ENCODE data around the gene ADCYAP1R1.

Gene ADCYAP1R1

DNA sequence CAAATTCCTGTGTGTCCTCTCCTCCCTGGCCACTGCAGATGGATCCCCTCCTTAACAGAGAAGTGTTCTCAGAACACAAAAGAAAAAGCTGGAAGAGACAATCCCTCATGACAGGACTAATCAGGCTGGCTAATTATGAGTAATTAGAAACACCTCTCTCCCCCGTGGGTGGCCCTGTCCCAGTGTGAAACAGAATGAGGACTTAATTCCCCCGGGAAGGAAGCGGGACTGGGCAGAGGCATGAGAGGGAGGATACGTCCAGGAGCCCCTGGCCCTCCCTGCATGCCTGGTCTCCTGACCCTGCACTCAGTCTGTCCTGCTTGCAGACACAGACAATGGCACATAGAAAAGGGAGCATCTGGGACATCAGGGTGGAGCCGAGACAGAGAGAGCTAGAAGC lies 7.6 kb upstream of the ADCYAP1R1 start:
- DNase-seq, result no peak

DNA sequence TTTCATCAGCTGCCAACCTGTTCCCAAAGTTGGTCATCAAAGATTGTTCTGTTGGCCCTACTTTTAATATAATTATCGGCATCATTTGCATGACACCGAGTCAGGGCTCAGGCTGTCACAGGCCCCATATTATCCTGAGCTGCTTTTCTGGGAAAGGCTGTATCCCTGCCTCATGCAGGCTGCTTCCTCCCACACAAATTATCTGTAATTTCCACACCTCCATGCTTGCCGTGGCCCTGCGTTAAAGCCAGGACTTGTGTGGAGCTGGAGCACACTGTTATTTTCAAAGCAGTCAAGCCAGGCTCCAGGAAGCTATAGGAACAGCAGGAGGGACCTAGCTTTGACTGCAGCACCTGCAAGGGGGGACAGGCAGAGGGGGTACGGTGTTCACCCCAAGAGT lies 5.4 kb upstream of the ADCYAP1R1 start:
- DNase-seq, result no peak

DNA sequence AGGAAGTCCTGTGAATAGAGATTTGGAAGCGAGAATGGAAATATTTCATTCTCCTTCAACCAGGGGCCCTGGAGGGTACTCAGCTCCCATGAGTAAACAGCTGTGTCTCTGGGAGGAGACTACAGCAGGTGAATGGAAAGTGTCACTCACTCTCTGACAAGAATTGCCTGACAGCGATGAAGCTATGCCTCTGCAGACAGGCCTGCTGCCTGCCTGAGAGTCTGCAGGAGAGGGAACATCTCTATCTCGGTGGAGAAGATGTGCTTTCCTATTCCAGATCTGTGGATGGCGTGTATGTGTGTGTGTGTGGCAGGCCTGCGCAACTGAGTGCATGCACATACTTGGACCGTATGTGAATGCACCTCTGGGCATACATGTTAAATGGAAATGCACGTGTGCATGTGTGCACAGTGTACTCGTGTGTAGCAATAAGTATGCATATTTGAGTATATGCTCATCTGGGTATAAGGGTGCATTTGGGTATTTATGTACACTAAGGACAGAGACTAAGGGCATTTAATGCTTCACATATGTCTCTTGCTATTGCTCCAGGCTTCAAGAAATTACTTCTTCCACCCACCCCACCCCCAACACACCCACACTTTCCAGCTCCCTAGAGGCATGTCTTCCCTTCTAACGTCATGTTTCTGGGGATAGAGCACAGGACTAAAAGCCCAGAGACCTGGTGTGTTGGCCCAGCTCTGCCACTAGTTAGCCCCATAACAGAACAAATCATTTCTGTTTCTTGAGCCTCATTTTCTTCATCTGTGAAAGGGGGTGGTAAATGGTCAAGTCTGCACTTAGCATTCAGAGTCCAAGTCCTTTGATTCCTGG lies 4.6 kb upstream of the ADCYAP1R1 start:
- no peak for DNase-seq

DNA sequence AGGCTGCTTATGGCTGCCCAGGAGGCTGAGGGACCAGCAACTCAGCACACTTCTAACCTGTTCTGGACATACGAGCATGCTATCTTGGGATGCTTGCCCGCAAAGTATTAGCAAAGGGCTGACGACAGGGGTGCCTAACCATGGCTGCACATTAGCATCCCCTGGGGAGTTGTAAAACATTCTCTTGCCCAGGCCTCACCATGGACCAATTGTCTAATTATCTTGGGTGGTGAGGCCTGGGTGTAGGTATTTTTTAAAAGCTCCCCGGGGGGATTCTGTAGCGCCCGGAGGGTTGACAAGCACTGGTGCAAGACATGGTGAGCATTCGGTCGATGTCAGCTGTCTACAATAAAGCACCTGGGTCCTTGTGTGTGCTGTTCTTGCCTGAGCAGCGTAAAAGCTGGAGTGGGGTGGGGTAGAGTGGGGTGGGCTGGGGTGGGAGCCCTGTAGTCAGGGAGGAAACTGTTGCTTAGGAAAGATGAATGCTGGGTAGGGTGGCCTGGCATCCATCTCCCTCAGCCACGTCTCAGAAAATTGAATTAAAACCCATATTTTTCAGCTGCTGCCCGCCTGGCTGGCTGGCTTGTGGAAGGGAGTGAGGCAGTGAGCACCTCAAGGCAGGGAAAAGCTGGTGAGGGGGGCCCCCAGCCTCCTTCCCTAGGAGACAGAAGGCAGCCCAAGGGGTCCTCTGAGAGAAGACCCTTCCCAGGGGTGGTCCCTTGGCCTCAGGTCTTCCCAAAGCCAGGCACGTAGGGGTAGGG lies 2.9 kb upstream of the ADCYAP1R1 start:
- DNase-seq, result no peak

DNA sequence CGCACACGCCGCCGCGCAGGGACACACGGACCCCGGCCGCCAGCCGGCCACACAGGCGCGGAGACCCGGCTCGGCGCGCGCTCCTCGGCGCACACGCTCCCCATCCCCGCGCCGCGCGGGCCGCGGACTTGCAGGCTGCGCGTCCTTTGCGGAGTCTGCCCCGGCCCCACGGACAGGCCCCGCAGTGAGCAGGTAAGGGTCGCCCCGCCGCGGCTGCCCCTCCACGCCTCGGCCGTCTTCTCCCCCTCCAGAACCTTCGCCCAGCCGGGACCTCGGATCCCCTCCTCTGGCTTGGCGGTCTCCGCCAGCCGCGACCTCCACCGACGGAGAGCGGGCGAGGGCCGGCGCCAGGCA lies 356 bp downstream of the ADCYAP1R1 start:
- DNase-seq, result no peak

DNA sequence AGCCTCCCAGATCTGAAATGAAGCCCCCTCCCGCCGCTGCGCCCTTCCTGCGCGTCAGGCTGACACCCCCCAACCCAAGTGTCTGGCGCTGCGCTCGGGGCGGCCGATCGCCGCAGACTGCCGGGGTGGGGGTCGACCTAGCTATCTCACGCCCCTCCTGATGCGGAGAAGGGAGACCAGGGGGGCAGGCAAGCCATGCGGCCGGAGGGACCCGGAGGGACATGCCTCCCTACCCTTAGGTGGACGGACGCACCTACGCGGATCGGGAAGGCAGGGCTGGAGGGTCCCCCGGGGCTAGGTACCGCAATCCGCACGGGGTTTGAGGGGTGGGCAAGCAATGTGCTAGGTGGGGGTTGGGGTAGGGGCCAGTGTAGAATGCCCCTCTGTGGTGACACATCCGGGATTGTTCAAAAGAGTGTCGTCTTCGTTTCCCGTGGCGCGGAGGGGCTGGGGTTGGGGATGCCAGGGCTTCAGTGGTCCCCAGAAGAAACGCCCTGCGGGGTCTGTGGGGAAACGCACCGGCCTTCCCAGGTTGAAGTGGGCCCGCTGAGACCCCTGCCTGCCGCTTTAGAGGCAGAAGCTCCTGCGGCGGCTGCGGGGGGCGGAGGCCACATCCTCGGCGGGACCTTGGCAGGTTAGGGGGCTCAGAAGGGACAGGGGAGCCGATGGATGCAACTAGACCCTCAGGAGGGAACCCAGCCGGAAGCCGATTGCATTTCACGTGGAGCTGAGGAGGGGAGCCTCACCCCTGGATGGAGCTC lies 913 bp downstream of the ADCYAP1R1 start:
- DNase-seq, result no peak

DNA sequence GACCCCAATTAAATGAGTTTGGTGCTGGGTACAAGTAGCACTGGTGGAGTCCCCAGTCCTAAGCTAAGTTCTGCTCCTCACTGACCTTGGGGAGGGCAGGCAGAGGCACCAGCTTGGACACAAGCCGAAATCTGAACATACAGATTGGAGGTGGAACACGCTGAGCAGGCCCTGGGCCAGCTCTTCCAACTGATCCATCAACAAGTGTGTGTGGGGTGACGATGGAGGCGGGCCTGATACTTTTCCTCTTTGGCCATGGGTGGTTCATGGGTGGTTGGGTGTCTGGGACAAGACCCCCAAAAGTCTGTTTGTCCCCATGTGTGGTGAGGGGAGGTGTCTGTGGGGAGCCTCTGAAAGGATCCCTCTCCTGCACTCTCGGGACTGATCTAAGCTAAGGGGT lies 1.9 kb downstream of the ADCYAP1R1 start:
- DNase-seq, result no peak

DNA sequence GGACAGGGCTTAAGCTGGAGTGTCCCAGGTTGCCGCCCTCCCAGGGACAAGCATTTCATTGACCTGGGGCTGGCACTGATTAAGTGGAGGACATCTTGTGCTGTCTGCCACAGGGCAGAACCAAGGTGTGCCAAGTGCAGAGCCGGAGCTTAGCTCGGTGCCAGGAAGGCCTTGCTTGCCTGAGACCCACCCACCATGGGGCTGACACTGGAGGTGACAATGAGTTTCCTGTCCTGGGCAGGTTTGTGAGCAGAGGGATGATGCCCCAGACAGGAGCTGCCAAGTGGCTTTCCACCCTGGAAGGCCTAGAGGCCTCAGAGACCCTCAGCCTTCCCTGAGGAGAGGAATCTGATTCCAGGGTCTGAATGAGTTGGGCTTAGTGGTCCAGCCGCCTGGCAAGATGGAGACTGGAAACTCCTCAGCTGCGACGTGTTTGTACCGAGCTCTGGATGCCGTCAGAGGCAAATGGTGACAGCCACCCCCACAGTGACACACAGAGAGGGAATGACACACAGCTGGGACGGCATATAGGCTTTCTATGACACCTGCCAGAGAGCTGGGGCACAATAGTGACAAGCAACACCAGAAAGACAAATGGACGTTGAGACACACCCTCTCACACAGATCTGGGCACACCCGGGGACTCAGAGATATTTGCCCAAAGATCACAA lies 2.6 kb downstream of the ADCYAP1R1 start:
- no peak for DNase-seq

DNA sequence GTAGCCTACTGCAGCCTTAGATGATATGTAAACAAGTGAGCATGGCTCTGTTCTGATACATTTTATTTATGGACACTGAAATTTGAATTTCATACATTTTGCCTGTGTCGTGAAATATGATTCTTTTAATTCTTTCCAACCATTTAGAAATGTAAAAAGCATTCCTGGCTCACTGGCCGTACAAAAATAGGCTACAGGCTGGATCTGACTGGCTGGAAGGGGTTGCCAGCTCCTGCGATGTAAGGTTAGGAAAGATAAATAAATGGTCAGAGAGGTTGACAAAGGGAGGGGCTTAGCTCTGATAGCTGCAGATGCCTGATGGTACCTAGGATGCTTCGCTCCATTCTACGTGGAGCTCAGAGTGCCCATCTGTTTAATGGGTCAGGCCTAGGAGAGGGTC lies 3.4 kb downstream of the ADCYAP1R1 start:
- DNase-seq, result no peak

DNA sequence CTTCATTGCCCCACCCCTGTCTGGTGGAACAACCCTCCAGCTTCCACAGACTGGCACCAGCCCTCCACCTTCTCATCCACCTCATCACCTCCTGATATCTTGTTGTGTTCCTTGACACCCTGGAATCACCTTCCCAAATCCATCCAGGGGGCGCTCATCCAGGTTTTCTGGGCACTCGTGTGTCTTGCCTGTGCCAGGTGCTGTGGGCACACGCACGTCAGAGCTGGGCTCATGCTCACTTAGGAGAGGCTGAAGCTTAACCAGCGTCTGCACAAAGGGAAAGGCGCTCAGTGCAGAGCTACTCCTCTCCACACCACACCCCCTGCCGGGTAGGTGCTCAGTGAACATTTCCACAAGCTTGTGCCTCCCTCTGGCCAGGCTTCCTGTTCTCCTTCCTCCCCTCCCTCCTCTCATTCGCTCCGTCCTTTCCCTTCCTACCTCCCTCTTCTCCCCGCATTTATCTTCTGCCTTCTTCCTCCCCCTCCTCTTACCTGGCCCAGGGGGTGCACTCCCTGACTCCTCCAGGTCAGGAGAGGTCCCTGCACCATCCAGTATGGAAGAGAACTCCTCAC lies 4.8 kb downstream of the ADCYAP1R1 start:
- DNase-seq, result no peak

DNA sequence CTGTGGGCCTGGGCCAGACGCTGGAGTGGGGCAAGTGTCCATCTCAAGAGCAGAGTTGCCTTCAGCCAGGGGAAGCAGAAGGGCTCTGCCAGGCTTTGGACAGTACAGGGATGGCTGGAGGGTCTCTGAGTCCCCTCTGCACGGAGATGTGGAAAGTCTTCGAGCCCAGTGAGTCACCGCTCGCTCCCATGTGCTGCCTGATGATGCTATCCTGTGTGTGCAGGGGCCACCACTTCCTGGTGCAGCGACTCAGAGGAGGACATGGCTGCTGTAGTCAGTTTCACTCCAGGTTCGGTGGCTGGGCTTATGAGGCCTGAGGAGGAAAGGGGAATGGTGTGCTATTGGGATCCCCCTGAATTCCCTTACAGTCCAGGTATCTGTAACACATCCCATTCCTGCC lies 6.0 kb downstream of the ADCYAP1R1 start:
- no peak for DNase-seq

DNA sequence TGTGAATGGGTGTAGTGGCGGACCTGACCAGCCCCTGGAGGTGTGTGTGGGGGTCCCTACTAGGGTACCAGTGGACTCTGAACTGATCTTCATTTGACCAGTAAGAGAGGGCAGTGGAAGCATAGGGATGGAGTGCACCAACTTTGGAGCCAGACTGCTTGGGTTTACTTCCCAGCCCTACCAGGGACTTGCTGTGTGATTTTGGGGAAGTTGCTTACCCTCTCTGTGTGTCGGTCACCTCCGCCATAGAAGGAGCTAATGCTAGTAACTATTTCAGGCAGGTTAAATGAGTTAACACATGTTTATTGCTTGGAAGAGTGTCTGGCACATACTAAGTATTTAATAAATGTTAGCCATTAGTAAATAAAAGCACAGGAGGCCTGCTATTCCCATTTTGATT lies 6.6 kb downstream of the ADCYAP1R1 start:
- no peak for DNase-seq

DNA sequence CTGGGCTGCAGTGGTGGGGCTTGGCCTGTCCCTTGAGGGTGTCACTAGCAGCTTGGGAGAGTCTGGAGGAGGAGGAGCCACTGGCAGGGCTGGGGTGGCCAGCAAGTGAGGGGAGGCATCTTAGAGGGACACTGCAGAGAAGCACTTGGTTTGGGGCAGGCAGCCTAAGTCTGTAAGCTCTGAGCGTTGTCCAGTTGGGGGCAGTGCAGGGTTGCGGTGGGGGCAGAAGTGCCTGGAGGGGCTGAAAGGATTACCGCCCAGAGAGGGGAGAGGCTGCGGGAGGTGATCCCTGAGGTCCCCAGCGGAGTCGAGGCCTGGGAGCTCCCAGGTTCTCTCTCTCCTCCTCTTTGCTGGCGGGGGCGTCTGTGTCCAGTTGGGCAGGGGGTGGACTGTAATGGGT lies 7.4 kb downstream of the ADCYAP1R1 start:
- DNase-seq, result no peak

DNA sequence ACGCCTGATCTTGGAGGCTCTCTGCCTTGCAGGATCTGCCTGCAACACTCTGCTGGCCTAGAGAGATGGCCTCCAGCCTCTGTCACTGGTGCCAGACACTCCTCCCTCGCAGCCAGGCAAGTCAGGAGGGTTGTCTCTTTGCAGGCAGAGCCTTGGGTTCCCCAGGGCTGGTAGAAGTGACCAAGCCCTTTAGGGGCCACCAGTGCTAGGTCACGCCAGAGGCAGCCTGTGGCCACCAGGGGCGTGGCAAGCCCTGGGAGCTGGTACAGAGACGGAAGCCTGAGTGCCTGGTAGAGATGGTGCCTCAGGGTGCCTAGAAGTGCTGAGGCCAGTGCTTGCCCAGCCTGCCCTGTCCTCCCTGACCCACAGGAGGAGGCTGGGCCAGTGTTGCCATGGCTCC lies 9.1 kb downstream of the ADCYAP1R1 start:
- no peak for DNase-seq

DNA sequence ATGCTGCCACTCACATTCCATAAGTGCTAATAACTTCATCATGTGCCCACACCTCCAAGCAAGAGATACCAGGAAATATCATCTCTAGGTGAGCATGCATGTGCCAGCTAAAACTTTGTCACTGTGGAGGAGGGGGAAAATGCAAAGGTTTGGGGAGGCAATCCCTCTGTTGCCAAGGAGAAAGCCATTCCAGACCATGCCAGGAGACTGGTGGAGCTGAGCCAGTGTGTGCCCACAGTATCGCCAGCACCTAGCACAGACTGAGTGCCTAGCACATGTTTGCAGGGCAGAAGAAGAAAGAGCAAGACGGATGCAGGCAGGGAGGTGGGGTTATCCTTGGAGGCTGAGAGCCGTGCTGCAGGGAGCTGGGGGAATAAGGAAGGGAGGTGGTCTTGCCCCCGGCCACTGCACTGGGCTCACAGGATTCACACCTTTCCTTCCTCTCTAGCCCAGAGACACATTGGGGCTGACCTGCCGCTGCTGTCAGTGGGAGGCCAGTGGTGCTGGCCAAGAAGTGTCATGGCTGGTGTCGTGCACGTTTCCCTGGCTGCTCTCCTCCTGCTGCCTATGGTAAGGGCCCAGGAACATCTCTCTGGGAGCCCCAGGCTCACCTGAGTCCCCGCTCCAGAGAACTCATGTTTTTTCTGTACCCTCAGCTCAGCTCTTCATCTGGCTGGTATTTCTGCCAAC lies 10.8 kb downstream of the ADCYAP1R1 start:
- DNase-seq, result no peak

DNA sequence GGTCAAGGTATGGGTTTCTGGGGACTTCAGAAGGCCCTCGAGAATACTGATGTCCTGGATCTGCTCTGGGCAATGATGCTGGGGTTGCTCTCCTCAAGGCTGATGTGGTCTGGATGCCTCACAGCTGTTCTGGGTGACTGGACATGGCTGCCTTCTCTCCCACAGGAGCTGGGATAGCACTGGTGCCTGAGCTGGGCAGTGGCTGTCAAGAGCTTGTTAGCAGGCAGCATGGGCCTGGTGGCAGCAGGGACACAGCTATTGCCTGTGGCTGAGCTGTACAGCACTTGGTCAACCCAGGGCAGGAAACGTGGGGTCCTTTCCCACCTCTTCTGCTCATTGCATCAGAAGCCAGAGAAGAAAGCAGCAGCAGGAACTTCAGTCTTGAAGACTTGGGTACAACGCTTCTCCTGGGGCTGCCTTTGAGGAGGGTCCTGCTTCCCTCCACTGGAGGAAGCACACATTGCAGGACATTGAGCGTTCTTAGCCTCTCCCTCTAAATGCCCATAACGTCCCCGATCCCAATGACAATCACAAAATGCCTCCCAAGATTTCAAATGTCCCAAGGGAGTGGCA lies 13.0 kb downstream of the ADCYAP1R1 start:
- no peak for DNase-seq

DNA sequence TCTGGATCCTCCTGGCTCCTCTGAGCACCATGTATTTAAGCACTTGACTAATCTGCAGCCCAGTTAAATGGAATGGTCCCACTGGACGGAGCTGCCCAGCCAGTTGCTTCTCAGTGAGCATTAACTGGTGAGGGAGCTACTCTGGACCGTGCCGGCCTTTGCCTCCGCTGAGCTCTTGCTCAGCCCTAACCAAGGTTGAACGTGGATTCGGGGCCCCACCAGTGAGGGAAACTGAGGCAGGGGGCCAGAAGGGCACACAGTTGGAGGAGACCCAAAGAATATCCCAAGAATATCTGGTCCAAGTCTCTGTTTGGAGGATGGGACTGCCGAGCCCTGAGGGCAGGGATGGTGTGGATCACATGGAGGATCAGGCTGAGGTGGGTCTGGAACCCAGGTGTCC lies 13.7 kb downstream of the ADCYAP1R1 start:
- DNase-seq, result no peak

DNA sequence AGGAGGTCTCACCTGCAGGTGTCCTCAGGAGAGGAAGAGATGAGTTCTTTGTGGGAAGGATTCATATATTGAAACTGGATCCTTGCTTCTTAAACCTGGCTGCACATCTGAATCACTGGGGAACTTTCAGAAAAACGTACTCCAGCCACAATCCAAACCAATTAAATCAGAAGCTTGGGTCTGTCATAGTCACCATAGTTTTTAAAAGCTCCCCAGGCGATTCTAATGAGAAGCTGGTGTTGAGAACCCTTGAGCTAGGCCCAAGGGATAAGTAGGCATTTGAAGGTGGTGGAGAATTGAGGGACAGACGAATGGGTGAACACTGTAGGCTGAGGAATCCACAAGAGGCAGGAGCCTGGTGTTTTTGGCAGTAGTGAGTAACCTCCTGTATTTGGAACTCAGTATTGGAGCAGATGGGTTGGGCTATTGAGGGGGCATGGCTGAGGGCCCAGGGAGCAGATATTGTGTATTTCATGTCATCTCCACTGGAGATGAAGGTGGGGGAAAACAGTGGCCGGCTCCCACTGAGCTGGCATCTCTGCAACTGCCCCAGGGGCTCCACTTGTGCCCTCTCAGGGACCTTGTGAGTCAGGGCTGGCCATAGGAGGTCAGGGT lies 14.5 kb downstream of the ADCYAP1R1 start:
- DNase-seq, result no peak

DNA sequence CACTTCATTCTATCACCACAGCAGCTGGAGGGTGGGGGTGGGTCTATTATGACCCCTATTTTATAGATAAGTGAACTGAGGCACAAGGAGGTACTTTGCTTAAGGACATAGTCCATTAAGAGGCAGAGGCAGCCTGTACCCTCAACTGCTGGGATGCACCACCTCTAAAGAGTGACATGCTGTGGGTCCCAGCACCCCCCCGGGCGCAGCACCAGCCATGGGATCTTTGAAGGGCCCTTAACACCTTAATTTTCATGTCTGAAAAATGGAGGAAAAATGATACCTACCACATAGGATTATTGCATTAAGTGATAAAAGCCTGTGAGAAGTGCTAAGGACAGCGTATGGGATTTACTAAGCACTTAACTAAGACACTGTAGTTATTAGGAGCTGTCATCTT lies 15.4 kb downstream of the ADCYAP1R1 start:
- DNase-seq, result no peak

DNA sequence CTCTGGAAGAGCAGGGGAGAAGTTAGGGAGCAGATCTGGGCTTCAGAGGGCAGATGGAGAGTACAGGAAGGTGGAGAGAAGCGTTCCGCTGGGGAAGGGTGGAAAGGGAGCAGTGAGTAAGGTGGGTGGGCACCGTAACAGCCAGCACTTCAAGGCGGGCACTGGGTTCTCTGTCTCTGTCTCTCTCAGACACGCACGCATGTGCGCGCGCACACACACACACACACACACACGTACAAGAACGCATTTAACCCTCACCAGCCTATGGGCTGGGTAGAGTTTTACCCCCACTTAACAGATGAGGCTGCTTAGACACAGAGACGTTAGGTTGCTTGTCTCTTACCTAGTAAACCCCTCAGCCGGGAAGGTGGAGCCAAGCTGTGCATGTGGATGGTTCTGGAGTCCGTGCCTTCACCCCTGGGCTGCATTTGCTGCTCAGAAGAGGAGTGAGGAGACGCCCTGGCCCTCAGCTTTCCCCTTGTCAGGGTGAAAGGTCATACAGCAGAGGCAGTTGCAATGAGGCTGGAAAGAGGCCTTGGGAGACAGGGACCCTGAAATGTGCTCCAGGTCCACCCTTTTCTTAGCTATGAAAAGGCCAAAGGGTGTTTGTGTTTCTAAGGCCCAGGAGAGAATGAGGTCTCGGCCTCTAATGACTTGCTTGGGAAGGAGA lies 16.0 kb downstream of the ADCYAP1R1 start:
- DNase-seq, result no peak

Data from CD4-positive, alpha-beta T cell treated with Interleukin-6 for 4 hours (primary cell).